Activated B cell treated with CpG ODN at 0.5 μM for 24 hours (primary cell): ENCODE measurements around the gene RAB15. TPM values are rescaled to one million over a fixed set of nuclear protein-coding genes. Genes with fewer than 3 reads are reported as not detected.
A peak's percentile ranks its signal among the peaks of the same experiment; 100 is the strongest.

Experiments
- ATAC-seq: fragments of 200-7000 bp; cut with Tn5 transposase; one replicate; pipeline ENCODE4 v1.10.0; 2021; ENCODE audit warnings: low read depth, mild to moderate bottlenecking, moderate library complexity
- CTCF ChIA-PET: fragments of 350-600 bp; sonication (Branson Sonifier 250); formaldehyde crosslinking; loops from one replicate; lab custom pipeline; 2021; ENCODE audit warnings: antibody characterized with exemption; lab: Charles Lee
- POLR2A ChIA-PET: fragments of 350-600 bp; sonication (Branson Sonifier 250); formaldehyde crosslinking; loops from one replicate; lab custom pipeline; 2021; ENCODE audit warnings: antibody characterized with exemption; lab: Charles Lee
- DNase-seq: peaks from one replicate; pipeline ENCODE4 v3.0.0; 2022
- H3K27ac Mint-ChIP-seq: one replicate; pipeline ENCODE4 v1.8.0; 2020; ENCODE audit warnings: mixed read lengths
- H3K27me3 Mint-ChIP-seq: one replicate; pipeline ENCODE4 v1.8.0; 2021; ENCODE audit warnings: mixed read lengths
- H3K36me3 Mint-ChIP-seq: one replicate; pipeline ENCODE4 v1.8.0; 2021; ENCODE audit warnings: low read depth, mixed read lengths
- H3K4me1 Mint-ChIP-seq: one replicate; pipeline ENCODE4 v1.8.0; 2021; ENCODE audit warnings: mixed read lengths
- H3K4me3 Mint-ChIP-seq: one replicate; pipeline ENCODE4 v1.8.0; 2020; ENCODE audit warnings: mild to moderate bottlenecking, mixed read lengths
- H3K9me3 Mint-ChIP-seq: one replicate; pipeline ENCODE4 v1.8.0; 2020; ENCODE audit warnings: mixed read lengths
- CTCF ChIP-seq: fragments of 200-600 bp; IDR thresholded peaks from one replicate; pipeline ENCODE4 v1.8.0; 2022; ENCODE audit warnings: antibody characterized with exemption, mild to moderate bottlenecking
- intact Hi-C: fragments of 100-400 bp; cut with micrococcal nuclease; formaldehyde crosslinking; loops from one replicate; pipeline ENCODE4 v1.15.1; 2024
- total RNA-seq: library from RNA; stranded (reverse); gene quantifications from 2 replicates; pipeline ENCODE4 v1.2.3, GENCODE V29; 2022

RAB15 gene
- total RNA-seq, 1 donor from 2014 or later, result 0.47 TPM

- intact Hi-C loops, result loop anchor here (5.0 to 10.0 kb wide), 2 partner anchors 217 to 475 kb away; partner anchors contain the start of genes ZBTB1 and ZBTB25
- Mint-ChIP-seq H3K4me1 (peaks cover 8% of the 10 kb centered on the region), H3K36me3 (no peaks in the 10 kb centered on the region), H3K27me3 (peaks cover 12% of the 10 kb centered on the region), H3K4me3 (no peak overlapping the region), H3K9me3 (no peaks in the 10 kb centered on the region), H3K27ac (no peak overlapping the region)
- TF ChIP-seq CTCF, result no peak
- no peak for ATAC-seq
- ChIA-PET POLR2A (no interaction called here), CTCF (no interaction called here)
- DNase-seq, result no peak
These were observed 7.4 kb upstream of the RAB15 start for GRCh38 chr14:64979336-64980074.

- Mint-ChIP-seq H3K36me3 (no peaks in the 10 kb centered on the region), H3K9me3 (no peaks in the 10 kb centered on the region), H3K27me3 (peaks cover 3% of the 10 kb centered on the region), H3K4me3 (no peak overlapping the region), H3K27ac (no peak overlapping the region), H3K4me1 (peaks cover 9% of the 10 kb centered on the region)
- POLR2A ChIA-PET, result no interaction called here
- TF ChIP-seq CTCF, result no peak
- DNase-seq (no peak), ATAC-seq (no peak)
- CTCF ChIA-PET, result no interaction called here
- intact Hi-C loops, result no loop called here
These were observed 2.4 kb upstream of the RAB15 start for GRCh38 chr14:64974563-64974962.

- POLR2A ChIA-PET, result no interaction called here
- no peak overlapping the region for H3K4me3 Mint-ChIP-seq
These were observed 1.7 kb upstream of the RAB15 start for GRCh38 chr14:64973826-64974225.

GRCh38 chr14:64973026-64973442 is 898 bp upstream of the RAB15 start:
- ChIA-PET POLR2A (no interaction called here), CTCF (no interaction called here)
- Mint-ChIP-seq H3K36me3 (no peaks in the 10 kb centered on the region), H3K9me3 (no peaks in the 10 kb centered on the region), H3K4me1 (peaks cover 9% of the 10 kb centered on the region), H3K27ac (no peak overlapping the region), H3K27me3 (peaks cover 3% of the 10 kb centered on the region), H3K4me3 (peak overlapping the region; percentile 83)
- DNase-seq (no peak), ATAC-seq (no peak)
- no peak for TF ChIP-seq CTCF
- intact Hi-C loops, result no loop called here

More at GRCh38 chr14:64973826-64974225, 1.7 kb upstream of the RAB15 start:
- Mint-ChIP-seq H3K27ac (no peak overlapping the region), H3K27me3 (peaks cover 3% of the 10 kb centered on the region), H3K9me3 (no peaks in the 10 kb centered on the region), H3K4me1 (peaks cover 9% of the 10 kb centered on the region), H3K36me3 (no peaks in the 10 kb centered on the region)
- intact Hi-C loops, result no loop called here
- DNase-seq (no peak), ATAC-seq (no peak)
- TF ChIP-seq CTCF, result no peak
- CTCF ChIA-PET, result no interaction called here

GRCh38 chr14:64971491-64971942 is 619 bp downstream of the RAB15 start:
- Mint-ChIP-seq H3K9me3 (no peaks in the 10 kb centered on the region), H3K27me3 (peaks cover 3% of the 10 kb centered on the region), H3K4me3 (peak overlapping the region; percentile 74), H3K36me3 (no peaks in the 10 kb centered on the region), H3K27ac (no peak overlapping the region), H3K4me1 (peaks cover 9% of the 10 kb centered on the region)
- ChIA-PET CTCF (no interaction called here), POLR2A (interaction anchor here (0.6 to 0.7 kb wide), 2 partner anchors 719 to 932 kb away, joined by 5 read pairs; no protein-coding TSS in a partner anchor)
- no peak for ATAC-seq
- DNase-seq, result no peak
- intact Hi-C loops, result no loop called here
- no peak for TF ChIP-seq CTCF
